HG03139 (cell line): ENCODE measurements around the gene TRPM8.

Source experiments
- ATAC-seq: cut with Tn5 transposase; IDR thresholded peaks from one replicate; pipeline ENCODE4 v1.9.1; 2021; ENCODE audit not compliant: unreplicated experiment

The TRPM8 gene

DNA sequence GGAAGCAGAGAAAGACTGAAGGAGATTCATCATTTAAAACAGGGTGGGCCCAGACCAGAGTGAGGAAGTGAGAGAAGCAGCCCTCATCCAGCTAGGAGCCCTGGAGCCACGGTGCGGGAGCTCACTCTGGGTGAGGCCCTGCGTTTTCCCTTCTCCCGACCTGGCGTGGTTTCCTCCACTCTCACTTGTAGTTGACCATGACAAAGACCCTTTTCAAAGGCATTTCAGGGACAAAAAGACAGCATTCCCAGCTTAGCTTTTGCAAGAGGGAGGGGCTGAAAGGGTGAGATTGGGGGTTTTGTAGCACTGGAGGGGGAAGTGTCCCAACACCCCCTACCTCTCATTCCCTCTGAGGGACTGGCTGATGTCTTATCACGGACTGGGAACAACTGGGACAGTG is 56.6 kb downstream of the TRPM8 start:
- ATAC-seq = no peak

DNA sequence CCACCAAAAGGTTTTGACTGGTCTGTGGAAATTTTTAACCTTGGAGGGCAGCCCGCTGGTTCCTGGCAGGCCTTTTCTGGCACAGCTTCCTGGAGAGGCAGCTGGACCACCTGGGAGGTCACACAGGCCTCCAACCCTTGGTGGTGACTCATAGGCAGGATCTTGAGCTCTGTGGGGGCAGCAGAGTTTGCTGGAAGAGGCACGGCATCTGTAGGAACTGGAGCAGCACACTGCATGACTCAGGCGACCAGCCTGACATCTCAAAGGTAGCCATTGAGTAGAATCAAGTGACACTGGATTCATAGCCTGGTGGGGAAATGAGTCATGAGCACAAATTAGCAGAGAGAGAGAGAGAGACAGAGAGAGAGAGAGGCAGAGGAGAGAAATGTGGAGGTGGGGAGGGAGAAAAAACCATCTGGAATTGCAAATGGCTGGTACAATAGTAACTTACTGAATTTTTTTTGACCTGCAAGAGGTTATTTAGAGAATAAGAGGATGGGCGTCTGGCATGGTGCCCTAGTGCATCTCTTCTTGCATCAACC is 57.4 kb downstream of the TRPM8 start:
- ATAC-seq = no peak

GRCh38 chr2:233976087-233976486 is 58.9 kb downstream of the TRPM8 start:
- ATAC-seq = no peak

- no peak for ATAC-seq
Observed at GRCh38 chr2:233976690-233977294, 59.6 kb downstream of the TRPM8 start.

DNA sequence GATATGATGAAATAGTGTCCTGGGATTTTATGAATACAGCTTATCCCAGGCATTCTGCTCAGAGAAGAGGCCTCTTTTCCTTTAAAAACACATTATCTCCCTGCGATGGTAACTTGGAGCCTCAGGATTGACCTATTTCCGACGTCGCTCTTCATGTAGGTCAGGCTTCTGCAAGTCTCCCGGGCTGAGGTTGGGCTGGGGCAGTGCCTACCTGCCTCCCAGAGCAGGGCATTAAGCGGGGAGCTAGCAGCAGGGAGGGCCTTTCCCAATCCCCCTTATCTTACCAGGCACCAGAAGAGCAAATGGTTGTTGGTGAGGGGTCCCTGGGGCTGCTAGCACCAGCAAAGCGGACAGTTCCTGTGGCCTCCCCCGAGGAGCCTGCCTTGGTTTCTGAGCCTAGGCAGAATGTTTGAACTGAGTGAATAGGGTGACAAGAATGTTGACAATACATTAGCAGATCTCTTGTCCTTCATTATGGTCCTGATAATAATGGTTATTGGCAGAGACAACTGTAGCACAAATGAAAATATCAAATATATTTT is 60.2 kb downstream of the TRPM8 start:
- ATAC-seq = no peak

DNA sequence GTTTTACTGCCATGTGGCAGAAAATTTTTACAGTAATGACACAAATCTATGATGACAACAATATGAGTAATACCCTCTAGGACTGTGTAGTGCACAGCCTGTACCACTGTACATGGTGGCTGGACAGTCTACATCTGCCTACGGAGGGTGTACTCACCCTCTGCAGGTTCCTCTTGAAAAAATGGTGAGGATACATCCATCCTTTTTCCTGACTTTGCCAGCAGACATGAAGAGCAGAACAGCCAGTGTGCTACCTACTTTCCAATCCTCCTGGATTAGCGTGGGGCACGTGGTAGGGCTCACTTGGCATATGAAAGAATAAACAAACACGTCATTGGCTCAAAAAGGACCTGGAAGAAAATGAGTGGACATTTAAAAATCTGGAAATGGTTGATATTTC is 62.6 kb downstream of the TRPM8 start:
- ATAC-seq = no peak

- no peak for ATAC-seq
Observed at GRCh38 chr2:233980955-233981561, 63.9 kb downstream of the TRPM8 start.

- ATAC-seq = no peak
Observed at GRCh38 chr2:233981574-233982420, 64.6 kb downstream of the TRPM8 start.

DNA sequence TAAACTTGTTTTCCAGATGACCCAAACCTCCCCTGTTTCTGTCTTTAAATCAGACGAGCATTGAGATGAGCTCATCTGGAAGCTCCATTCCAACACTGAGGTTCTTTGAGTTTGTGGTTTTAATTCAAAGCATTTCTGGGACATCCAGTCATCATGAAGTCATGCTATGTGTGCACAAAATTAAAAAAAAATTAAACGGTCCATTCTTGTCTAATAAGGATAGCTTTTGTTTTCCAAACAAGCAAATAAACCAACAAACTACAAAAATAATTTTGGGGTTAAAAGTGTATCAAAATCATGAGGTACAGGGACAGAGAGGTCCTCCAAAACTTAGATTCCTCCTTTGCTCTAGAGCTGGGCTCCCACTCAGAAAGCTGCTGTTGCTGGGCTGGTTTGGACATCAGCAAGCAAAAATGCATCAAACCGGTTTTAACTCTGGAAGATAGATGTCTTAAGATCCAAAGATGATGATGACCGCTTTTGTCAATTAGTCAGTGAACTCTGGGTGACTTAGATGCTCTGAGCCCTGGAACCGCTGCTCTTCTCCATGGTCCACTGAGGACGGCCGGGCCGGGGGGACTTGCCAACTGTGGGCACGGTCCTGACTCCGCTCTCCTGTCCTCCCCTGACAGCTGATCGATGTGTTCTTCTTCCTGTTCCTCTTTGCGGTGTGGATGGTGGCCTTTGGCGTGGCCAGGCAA is 65.4 kb downstream of the TRPM8 start:
- ATAC-seq = no peak

GRCh38 chr2:233983445-233983844 is 66.3 kb downstream of the TRPM8 start:
- no peak for ATAC-seq

DNA sequence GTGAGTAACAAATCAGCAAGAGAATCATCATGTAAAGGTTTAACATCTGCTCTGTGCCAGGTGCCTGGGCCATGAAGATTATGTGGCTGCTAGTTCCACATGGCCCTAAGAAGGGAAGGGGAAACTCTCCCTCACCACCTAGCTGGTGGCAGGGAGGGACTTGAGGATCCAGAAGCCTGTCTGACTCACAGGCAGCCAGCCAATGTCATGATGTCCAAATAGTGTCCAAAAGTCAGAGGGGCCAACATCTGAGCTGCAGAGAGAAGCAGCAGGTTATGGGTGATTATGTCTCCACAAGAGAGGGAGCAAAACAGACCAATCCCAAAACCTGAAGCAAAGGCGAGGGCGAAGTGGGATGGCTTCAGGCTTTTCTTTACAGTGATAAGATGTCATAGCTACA is 71.4 kb downstream of the TRPM8 start:
- no peak for ATAC-seq

GRCh38 chr2:233989221-233989858 is 72.2 kb downstream of the TRPM8 start:
- no peak for ATAC-seq

DNA sequence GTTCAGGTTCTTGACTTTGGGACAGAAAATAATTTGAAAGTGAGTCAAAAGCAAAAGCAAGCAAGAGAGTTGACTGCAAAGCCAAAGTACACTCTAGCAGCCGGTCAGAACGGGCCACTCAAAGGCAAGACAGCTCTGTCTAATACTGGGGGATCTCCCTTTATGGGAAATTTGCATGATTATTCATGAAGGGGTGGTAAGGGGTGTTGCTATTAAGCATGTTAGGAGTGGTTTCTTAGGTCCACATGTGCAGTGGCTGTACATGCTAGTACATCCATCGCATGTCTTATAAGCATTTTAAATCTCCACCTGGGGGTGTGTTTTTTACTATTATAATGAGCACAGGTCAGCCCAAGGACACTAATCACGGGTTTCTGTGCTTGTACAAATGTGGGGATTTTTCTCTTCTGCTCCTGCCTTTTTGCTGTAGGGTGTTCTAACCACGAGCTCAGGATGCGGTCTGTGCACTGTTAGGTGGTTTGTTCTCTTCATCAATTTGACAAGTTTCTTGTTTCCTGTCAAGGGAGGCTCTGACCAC is 73.2 kb downstream of the TRPM8 start:
- peak; percentile 63 for ATAC-seq

DNA sequence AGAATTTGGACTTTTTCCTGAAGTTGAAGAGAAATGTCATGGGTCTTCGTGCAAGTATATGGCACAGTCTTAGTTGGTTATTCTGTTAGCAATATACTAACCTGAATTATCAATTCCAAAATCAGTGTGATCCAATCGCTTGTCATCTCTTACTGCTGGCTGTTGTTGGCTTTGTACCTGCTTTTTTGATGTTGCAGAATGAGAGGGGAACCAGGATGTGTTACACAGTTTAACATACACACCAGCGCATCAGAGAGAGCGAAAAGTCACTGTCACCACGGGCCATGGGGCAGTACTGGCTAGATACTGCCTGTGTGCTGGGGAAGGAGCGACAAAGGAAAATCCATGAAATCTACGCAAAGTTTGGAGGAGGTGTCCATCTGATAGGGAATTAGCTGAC is 74.0 kb downstream of the TRPM8 start:
- ATAC-seq = no peak

DNA sequence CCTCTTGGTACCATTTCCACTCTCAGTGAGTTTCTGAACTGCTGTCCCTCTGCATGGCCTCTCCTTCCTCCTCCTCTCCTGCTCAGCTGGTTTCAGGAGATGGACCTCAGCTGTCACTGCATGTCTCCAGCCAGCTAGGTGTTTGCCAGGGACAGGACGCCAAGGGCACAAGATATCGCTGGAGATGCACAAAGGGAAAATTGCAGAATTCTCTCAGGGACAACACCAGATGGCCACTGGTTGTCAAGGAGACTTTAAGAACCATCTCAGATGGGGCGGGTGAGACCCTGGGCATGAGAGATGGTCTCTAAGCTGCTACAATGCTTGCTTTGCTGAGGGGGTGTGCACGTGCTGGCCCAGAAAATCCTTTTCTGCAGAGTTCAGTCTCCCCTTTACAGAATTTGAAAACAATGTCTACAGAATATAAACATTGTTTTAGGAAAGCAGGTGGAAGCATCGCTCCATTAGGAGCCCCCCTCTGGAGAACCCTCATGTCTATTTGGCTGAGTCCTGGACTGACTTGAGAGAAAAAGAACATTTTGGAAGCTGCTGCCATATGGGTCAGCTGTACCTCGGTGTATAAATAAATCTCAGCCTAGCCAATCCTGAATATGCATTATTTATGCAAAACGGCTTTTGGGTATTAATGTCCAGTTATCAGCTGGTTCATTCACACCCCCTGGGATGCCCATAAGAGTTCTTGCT is 75.5 kb downstream of the TRPM8 start:
- ATAC-seq = no peak

GRCh38 chr2:233993461-233993860 is 76.3 kb downstream of the TRPM8 start:
- no peak for ATAC-seq

DNA sequence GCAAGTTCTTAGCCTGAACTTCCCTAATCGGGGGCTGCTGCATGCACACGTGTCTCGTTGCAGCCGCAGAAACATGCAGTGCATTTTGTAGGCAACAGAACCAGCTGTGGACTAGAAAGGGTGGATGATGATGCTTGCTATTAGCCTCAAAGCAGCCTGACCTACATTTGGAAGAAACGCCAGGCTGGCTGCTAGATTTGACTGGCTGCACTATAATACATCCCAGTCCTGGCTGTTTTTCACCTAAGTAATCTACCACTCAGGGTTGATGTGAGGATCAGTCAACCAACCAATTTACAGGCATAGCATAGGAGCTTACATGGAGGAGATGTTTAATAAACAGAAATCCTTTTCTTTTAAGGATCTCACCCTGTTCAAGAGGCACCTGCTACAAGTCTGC is 77.0 kb downstream of the TRPM8 start:
- no peak for ATAC-seq

DNA sequence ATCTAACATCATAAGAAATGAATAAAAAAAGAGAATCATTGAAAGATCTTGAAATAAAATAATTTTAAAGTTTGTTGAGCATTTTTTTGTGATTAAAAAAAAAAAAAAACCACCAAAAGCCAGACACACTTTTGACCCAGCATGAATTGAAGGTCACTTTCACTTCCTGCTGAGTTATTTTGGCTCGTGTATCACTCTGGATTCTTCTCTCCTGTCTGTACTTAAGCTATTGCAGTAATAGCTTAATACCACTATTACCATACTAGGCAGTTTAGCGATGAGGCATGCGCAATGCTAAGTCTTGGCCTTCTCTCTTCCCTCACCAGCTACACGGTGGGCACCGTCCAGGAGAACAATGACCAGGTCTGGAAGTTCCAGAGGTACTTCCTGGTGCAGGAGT is 78.8 kb downstream of the TRPM8 start:
- ATAC-seq = no peak

DNA sequence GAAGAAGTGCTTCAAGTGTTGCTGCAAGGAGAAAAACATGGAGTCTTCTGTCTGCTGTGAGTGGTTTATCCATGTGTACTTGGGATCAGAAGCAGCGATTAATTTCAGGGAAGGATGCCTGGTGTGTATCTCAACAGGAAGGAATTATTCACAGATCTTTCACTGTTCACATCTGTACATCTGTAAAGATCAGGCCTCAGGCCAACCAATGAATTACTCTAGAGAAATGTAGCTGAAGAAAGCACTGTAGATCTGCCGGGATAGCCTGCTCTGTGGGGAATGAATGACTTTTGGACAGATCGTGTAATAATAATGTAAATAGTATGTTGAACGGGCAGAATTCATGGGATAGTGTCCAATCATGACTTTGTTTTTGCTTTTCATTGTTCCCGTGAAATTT is 79.3 kb downstream of the TRPM8 start:
- ATAC-seq = no peak

DNA sequence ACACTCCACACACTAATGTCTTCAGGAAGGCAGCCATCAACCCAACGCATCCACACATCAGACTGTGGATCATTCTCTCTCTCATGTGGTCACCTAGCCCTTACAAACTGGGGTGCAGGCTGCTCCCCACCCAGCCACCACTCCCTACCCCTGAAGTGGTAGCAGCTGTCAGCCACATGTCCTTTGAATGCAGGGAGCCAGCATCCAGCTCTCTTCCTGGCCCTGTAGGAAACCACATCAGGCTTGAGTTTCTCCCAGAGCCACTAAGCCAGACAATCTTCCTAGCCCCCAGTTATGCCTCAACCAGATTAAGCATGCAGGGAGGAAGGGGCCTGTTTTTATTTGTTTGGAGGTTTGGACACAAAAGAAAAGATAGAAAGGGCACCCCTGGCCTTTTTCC is 80.5 kb downstream of the TRPM8 start:
- no peak for ATAC-seq
